ENCODE data around the gene UBALD2.

DNA sequence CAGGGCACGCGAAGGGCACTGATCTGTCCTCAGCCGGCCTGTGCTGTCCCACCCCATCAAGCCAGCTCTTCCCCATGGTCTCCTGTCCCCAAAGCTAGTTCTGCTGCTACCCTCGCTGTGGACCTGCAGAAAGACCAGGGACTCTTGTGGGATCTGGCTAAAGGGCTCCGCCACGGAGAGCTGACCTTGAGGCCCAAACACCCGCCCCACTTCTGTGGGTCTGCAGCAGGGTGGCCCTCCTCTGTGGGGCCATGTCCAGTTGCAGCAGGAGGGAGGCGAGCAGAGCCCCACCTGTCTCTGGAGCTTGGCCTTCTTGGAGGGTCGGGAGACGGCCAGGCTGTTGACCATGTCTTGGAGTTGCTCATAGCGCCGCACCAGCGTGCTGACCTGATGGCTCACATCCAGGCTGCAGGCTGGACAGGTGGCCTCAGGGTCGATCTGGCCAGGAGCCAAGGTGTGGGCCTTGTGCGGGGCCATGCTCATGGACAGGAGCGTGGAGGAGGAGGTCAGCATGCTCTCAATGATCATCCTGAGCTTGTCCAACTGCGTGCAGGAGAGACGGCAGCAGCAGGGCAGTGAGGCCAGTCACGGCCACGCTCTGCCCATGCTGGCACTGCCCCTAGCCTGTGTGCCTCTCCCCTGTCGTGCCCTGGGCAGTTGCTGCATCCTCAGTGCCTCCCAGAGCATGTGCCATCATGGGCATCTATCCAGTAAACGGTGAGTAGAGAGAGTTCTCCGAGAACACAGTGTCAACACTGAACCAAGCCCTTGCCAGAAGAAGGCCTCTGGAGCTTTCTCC is 16.6 kb downstream of the UBALD2 start:
- TF ChIP-seq CTCF (conservative IDR thresholded peaks at IDR 0.05 in 1 of 2, IDR thresholded peaks at IDR 0.05 in 1 of 2; ENCODE audit: low read depth in 1 of 2, low read length in 2 of 2) (no peak), EZH2 (IDR thresholded peaks at IDR 0.05; ENCODE audit: low read length, missing control alignments) (no peak)
